ENCODE data around the gene KNTC1.
"Not testable (repeated sequence)": the region's sequence is repeated elsewhere in the genome, so short reads cannot be mapped to it uniquely, and the experiment has no call there.

DNA sequence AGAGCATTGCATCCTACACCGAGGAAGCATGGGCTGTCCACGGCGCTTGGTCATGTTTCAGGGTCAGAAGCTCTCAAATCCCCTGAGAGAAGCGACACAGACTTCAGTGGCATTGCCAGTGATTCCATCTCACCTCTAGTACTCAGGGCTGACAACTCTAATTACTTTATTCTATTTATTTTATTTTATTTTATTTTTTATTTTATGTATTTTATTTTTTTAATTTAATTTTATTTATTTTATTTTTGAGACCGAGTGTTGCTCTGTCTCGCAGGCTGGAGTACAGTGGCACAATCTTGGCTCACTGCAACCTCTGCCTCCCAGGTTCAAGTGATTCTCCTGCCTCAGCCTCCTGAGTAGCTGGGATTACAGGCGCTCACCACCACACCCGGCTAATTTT lies 126.2 kb downstream of the KNTC1 start:
- not testable (repeated sequence) for TF ChIP-seq EP300 (IDR thresholded peaks at IDR 0.05; ENCODE audit: low read depth)
- TF ChIP-seq, protein P1, sequence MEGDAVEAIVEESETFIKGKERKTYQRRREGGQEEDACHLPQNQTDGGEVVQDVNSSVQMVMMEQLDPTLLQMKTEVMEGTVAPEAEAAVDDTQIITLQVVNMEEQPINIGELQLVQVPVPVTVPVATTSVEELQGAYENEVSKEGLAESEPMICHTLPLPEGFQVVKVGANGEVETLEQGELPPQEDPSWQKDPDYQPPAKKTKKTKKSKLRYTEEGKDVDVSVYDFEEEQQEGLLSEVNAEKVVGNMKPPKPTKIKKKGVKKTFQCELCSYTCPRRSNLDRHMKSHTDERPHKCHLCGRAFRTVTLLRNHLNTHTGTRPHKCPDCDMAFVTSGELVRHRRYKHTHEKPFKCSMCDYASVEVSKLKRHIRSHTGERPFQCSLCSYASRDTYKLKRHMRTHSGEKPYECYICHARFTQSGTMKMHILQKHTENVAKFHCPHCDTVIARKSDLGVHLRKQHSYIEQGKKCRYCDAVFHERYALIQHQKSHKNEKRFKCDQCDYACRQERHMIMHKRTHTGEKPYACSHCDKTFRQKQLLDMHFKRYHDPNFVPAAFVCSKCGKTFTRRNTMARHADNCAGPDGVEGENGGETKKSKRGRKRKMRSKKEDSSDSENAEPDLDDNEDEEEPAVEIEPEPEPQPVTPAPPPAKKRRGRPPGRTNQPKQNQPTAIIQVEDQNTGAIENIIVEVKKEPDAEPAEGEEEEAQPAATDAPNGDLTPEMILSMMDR (IDR thresholded peaks at IDR 0.05) = not testable (repeated sequence)

All from transverse colon (tissue), 3 donors.